ENCODE data around the gene RYK.
"Not testable (repeated sequence)": the region's sequence is repeated elsewhere in the genome, so short reads cannot be mapped to it uniquely, and the experiment has no call there.

DNA sequence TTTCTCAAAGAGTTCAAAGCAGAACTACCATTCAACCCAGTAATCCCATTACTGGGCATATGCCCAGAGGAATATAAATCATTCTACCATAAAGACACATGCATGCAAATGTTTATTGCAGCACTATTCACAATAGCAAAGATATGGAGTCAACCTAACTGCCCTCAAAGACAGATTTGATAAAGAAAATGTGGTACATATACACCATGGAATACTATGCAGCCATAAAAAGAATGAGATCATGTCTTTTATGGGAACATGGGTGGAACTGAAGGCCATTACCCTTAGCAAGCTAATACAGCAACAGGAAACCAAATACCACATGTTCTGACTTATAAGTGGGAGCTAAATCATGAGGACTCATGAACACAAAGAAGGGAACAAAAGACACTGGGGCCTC is 24.5 kb upstream of the RYK start:
- TF ChIP-seq, protein P1, sequence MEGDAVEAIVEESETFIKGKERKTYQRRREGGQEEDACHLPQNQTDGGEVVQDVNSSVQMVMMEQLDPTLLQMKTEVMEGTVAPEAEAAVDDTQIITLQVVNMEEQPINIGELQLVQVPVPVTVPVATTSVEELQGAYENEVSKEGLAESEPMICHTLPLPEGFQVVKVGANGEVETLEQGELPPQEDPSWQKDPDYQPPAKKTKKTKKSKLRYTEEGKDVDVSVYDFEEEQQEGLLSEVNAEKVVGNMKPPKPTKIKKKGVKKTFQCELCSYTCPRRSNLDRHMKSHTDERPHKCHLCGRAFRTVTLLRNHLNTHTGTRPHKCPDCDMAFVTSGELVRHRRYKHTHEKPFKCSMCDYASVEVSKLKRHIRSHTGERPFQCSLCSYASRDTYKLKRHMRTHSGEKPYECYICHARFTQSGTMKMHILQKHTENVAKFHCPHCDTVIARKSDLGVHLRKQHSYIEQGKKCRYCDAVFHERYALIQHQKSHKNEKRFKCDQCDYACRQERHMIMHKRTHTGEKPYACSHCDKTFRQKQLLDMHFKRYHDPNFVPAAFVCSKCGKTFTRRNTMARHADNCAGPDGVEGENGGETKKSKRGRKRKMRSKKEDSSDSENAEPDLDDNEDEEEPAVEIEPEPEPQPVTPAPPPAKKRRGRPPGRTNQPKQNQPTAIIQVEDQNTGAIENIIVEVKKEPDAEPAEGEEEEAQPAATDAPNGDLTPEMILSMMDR (conservative IDR thresholded peaks at IDR 0.05): not testable (repeated sequence)
- TF ChIP-seq EZH2 (IDR thresholded peaks at IDR 0.05; ENCODE audit: low read depth): not testable (repeated sequence)
